Esophagus mucosa (tissue), 1 donor: ENCODE data around the gene GNGT1. TPM values are rescaled to one million over a fixed set of nuclear protein-coding genes. Genes with fewer than 3 reads are reported as not detected.
A peak's percentile ranks its signal among the peaks of the same experiment; 100 is the strongest.
"Not testable (repeated sequence)": the region's sequence is repeated elsewhere in the genome, so short reads cannot be mapped to it uniquely, and the experiment has no call there.

ENCODE experiments used
- ATAC-seq: fragments of 200-7000 bp; cut with Tn5 transposase; one replicate; pipeline ENCODE4 v1.9.1; 2020
- total RNA-seq: library from RNA; stranded (reverse); gene quantifications from one replicate; pipeline ENCODE4 v1.2.4, GENCODE V29; 2023
- donor health status: DM: yes; HTN: yes; CAD: no.

GNGT1 gene
- total RNA-seq, 1 donor from 2014 or later, result 0.08 TPM

GRCh38 chr7:93910076-93910994, 4.0 kb downstream of the GNGT1 start:
- ATAC-seq, result no peak

GRCh38 chr7:93911242-93911641, 4.9 kb downstream of the GNGT1 start:
- ATAC-seq, result not testable (repeated sequence)

GRCh38 chr7:93911661-93912060, 5.3 kb downstream of the GNGT1 start:
- not testable (repeated sequence) for ATAC-seq

GRCh38 chr7:93913197-93913596, 6.8 kb downstream of the GNGT1 start:
- no peak for ATAC-seq

GRCh38 chr7:93914581-93915066, 8.3 kb downstream of the GNGT1 start:
- no peak for ATAC-seq

GRCh38 chr7:93915206-93915842, 9.0 kb downstream of the GNGT1 start:
- ATAC-seq, result not testable (repeated sequence)

GRCh38 chr7:93915888-93916287, 9.5 kb downstream of the GNGT1 start:
- ATAC-seq, result not testable (repeated sequence)

- not testable (repeated sequence) for ATAC-seq
Measured at GRCh38 chr7:93916315-93916714, 9.9 kb downstream of the GNGT1 start.

GRCh38 chr7:93920496-93921182, 14.3 kb downstream of the GNGT1 start:
- ATAC-seq, result no peak

- ATAC-seq, result no peak
Measured at GRCh38 chr7:93921186-93921585, 14.8 kb downstream of the GNGT1 start.

GRCh38 chr7:93921607-93922566, 15.5 kb downstream of the GNGT1 start, which contains the start of gene GNG11:
TSS of gene GNG11 (plus strand) at chr7:93921735. CDS start at chr7:93922138, 403 bp downstream.
- ATAC-seq, result peak; percentile 51

GRCh38 chr7:93923296-93923695, 16.9 kb downstream of the GNGT1 start:
- ATAC-seq, result no peak

- ATAC-seq, result no peak
Measured at GRCh38 chr7:93923942-93924341, 17.6 kb downstream of the GNGT1 start.

- no peak for ATAC-seq
Measured at GRCh38 chr7:93926800-93927199, 20.4 kb downstream of the GNGT1 start.

- no peak for ATAC-seq
Measured at GRCh38 chr7:93927585-93927984, 21.2 kb downstream of the GNGT1 start.

- ATAC-seq, result no peak
Measured at GRCh38 chr7:93931655-93932054, 25.3 kb downstream of the GNGT1 start.

- ATAC-seq, result no peak
Measured at GRCh38 chr7:93933156-93933555, 26.8 kb downstream of the GNGT1 start.

- ATAC-seq, result no peak
Measured at GRCh38 chr7:93935102-93935501, 28.7 kb downstream of the GNGT1 start.

- ATAC-seq, result no peak
Measured at GRCh38 chr7:93937818-93938217, 31.5 kb downstream of the GNGT1 start.

- no peak for ATAC-seq
Measured at GRCh38 chr7:93938293-93938692, 31.9 kb downstream of the GNGT1 start.

- ATAC-seq, result no peak
Measured at GRCh38 chr7:93941945-93942344, 35.6 kb downstream of the GNGT1 start.
